ENCODE data around the gene CYP21A2.

GRCh38 chr6:32073613-32074012 lies 35.4 kb downstream of the CYP21A2 start:
- no peak for TF ChIP-seq CTCF (IDR thresholded peaks at IDR 0.05 in 4 of 5, conservative IDR thresholded peaks at IDR 0.05 in 1 of 5)
- no peak for TF ChIP-seq POLR2A (IDR thresholded peaks at IDR 0.05)
